Esophagus squamous epithelium (tissue), 4 donors: Measurements from ENCODE around the gene DFFA.

Experiments used
- POLR2A ChIP-seq, 4 donors: fragments of 450-650 bp; IDR thresholded peaks; one replicate each; pipeline ENCODE4 v1.6.1; 2017; ENCODE audit warnings: antibody characterized with exemption in 4 of 4, mild to moderate bottlenecking in 4 of 4, moderate library complexity in 3 of 4
- TF ChIP-seq, protein P1 (sequence below), 6 experiments: fragments of 450-650 bp in 4 of 6; fragments of 200-600 bp in 2 of 6; sonication (generic) in 2 of 6; IDR thresholded peaks; one replicate each; pipeline ENCODE4 v1.5.1; 2016 to 2019; ENCODE audit warnings: antibody characterized with exemption in 6 of 6, mild to moderate bottlenecking in 4 of 6, moderate library complexity in 4 of 6

- TF ChIP-seq, protein P1, sequence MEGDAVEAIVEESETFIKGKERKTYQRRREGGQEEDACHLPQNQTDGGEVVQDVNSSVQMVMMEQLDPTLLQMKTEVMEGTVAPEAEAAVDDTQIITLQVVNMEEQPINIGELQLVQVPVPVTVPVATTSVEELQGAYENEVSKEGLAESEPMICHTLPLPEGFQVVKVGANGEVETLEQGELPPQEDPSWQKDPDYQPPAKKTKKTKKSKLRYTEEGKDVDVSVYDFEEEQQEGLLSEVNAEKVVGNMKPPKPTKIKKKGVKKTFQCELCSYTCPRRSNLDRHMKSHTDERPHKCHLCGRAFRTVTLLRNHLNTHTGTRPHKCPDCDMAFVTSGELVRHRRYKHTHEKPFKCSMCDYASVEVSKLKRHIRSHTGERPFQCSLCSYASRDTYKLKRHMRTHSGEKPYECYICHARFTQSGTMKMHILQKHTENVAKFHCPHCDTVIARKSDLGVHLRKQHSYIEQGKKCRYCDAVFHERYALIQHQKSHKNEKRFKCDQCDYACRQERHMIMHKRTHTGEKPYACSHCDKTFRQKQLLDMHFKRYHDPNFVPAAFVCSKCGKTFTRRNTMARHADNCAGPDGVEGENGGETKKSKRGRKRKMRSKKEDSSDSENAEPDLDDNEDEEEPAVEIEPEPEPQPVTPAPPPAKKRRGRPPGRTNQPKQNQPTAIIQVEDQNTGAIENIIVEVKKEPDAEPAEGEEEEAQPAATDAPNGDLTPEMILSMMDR (IDR thresholded peaks at IDR 0.05) = no peak
- no peak for TF ChIP-seq POLR2A (IDR thresholded peaks at IDR 0.05)
Observed at GRCh38 chr1:10516925-10517676, 44.8 kb upstream of the DFFA start.
